Muscle layer of colon (tissue), 2 donors: ENCODE measurements around the gene XPO4.

Experiments used
- H3K27ac ChIP-seq: one replicate; pipeline ENCODE4 v1.7.0; 2013; ENCODE audit warnings: low read depth, mild to moderate bottlenecking, low read length, moderate library complexity
- H3K27me3 ChIP-seq, 2 donors: one replicate each; pipeline ENCODE4 v1.7.0; 2013; ENCODE audit warnings: low read length in 2 of 2, mild to moderate bottlenecking in 2 of 2; ENCODE audit not compliant: insufficient read depth in 2 of 2, control insufficient read depth in 1 of 2
- H3K36me3 ChIP-seq: one replicate; pipeline ENCODE4 v1.7.0; 2013; ENCODE audit warnings: mild to moderate bottlenecking, low read length; ENCODE audit not compliant: insufficient read depth
- H3K4me1 ChIP-seq: one replicate; pipeline ENCODE4 v1.7.0; 2013; ENCODE audit warnings: mild to moderate bottlenecking, low read length; ENCODE audit not compliant: insufficient read depth
- H3K4me3 ChIP-seq, 2 donors: one replicate each; pipeline ENCODE4 v1.7.0; 2013; ENCODE audit warnings: low read length in 2 of 2, low read depth in 1 of 2, mild to moderate bottlenecking in 1 of 2, moderate library complexity in 1 of 2
- H3K9ac ChIP-seq: one replicate; pipeline ENCODE4 v1.7.0; 2013; ENCODE audit warnings: low read length
- H3K9me3 ChIP-seq: one replicate; pipeline ENCODE4 v1.7.0; 2013; ENCODE audit warnings: mild to moderate bottlenecking, low read length
- donor health status: abdominal sarcoma.
- donor health status: Adenocarcinoma of cecum.

Gene XPO4

GRCh38 chr13:20803180-20803965 lies 99.2 kb downstream of the XPO4 start:
- peaks cover 17% of the 10 kb centered on the region for H3K36me3 ChIP-seq
- no peak overlapping the region for H3K27ac ChIP-seq
- no peaks in the 10 kb centered on the region for H3K4me1 ChIP-seq
- H3K9ac ChIP-seq = no peak overlapping the region
- H3K9me3 ChIP-seq = no peaks in the 10 kb centered on the region
- H3K27me3 ChIP-seq = no peaks in the 10 kb centered on the region
- H3K4me3 ChIP-seq = no peak overlapping the region

- no peaks in the 10 kb centered on the region for H3K27me3 ChIP-seq
- H3K36me3 ChIP-seq = peaks cover 7% of the 10 kb centered on the region
- no peak overlapping the region for H3K4me3 ChIP-seq
- H3K27ac ChIP-seq = no peak overlapping the region
- no peak overlapping the region for H3K9ac ChIP-seq
- H3K9me3 ChIP-seq = no peaks in the 10 kb centered on the region
- peaks cover 5% of the 10 kb centered on the region for H3K4me1 ChIP-seq
Observed at GRCh38 chr13:20801707-20802106, 100.8 kb downstream of the XPO4 start.

- no peak overlapping the region for H3K9ac ChIP-seq
- H3K27ac ChIP-seq = no peak overlapping the region
- H3K36me3 ChIP-seq = peaks cover 13% of the 10 kb centered on the region
- no peaks in the 10 kb centered on the region for H3K27me3 ChIP-seq
- H3K4me1 ChIP-seq = peaks cover 5% of the 10 kb centered on the region
- no peak overlapping the region for H3K4me3 ChIP-seq
- H3K9me3 ChIP-seq = no peaks in the 10 kb centered on the region
Observed at GRCh38 chr13:20799726-20800416, 102.7 kb downstream of the XPO4 start.

GRCh38 chr13:20798027-20798426 lies 104.5 kb downstream of the XPO4 start:
- no peaks in the 10 kb centered on the region for H3K27me3 ChIP-seq
- H3K36me3 ChIP-seq = peaks cover 13% of the 10 kb centered on the region
- H3K9me3 ChIP-seq = no peaks in the 10 kb centered on the region
- no peak overlapping the region for H3K27ac ChIP-seq
- H3K4me3 ChIP-seq = no peak overlapping the region
- no peak overlapping the region for H3K9ac ChIP-seq
- peaks cover 5% of the 10 kb centered on the region for H3K4me1 ChIP-seq

GRCh38 chr13:20796791-20797508 lies 105.6 kb downstream of the XPO4 start:
- no peak overlapping the region for H3K27ac ChIP-seq
- peaks cover 13% of the 10 kb centered on the region for H3K36me3 ChIP-seq

GRCh38 chr13:20789665-20790064 lies 112.9 kb downstream of the XPO4 start:
- no peaks in the 10 kb centered on the region for H3K27me3 ChIP-seq
- H3K9ac ChIP-seq = no peak overlapping the region
- H3K36me3 ChIP-seq = peaks cover 27% of the 10 kb centered on the region
- no peak overlapping the region for H3K27ac ChIP-seq
- H3K9me3 ChIP-seq = no peaks in the 10 kb centered on the region
- no peak overlapping the region for H3K4me3 ChIP-seq
- no peaks in the 10 kb centered on the region for H3K4me1 ChIP-seq

More at GRCh38 chr13:20796791-20797508, 105.6 kb downstream of the XPO4 start:
- Histone ChIP-seq H3K9ac (no peak overlapping the region), H3K4me3 (no peak overlapping the region), H3K9me3 (no peaks in the 10 kb centered on the region), H3K27me3 (no peaks in the 10 kb centered on the region), H3K4me1 (peaks cover 5% of the 10 kb centered on the region)

GRCh38 chr13:20788312-20788711 lies 114.2 kb downstream of the XPO4 start:
- Histone ChIP-seq H3K4me1 (no peaks in the 10 kb centered on the region), H3K9ac (no peak overlapping the region), H3K27me3 (no peaks in the 10 kb centered on the region), H3K9me3 (no peaks in the 10 kb centered on the region), H3K4me3 (no peak overlapping the region), H3K36me3 (peaks cover 30% of the 10 kb centered on the region), H3K27ac (no peak overlapping the region)

GRCh38 chr13:20787180-20787579 lies 115.4 kb downstream of the XPO4 start:
- H3K4me3 ChIP-seq = no peak overlapping the region
- H3K9ac ChIP-seq = no peak overlapping the region
- H3K27ac ChIP-seq = no peak overlapping the region
- H3K27me3 ChIP-seq = no peaks in the 10 kb centered on the region
- peaks cover 38% of the 10 kb centered on the region for H3K36me3 ChIP-seq
- H3K9me3 ChIP-seq = no peaks in the 10 kb centered on the region
- no peaks in the 10 kb centered on the region for H3K4me1 ChIP-seq

- Histone ChIP-seq H3K9me3 (no peaks in the 10 kb centered on the region), H3K4me1 (no peaks in the 10 kb centered on the region), H3K27ac (no peak overlapping the region), H3K27me3 (no peaks in the 10 kb centered on the region), H3K36me3 (peaks cover 27% of the 10 kb centered on the region), H3K9ac (no peak overlapping the region), H3K4me3 (no peak overlapping the region)
Observed at GRCh38 chr13:20782116-20782708, 120.3 kb downstream of the XPO4 start.

- no peak overlapping the region for H3K9ac ChIP-seq
- peaks cover 17% of the 10 kb centered on the region for H3K36me3 ChIP-seq
- no peak overlapping the region for H3K4me3 ChIP-seq
- H3K27ac ChIP-seq = no peak overlapping the region
- no peaks in the 10 kb centered on the region for H3K9me3 ChIP-seq
- H3K27me3 ChIP-seq = no peaks in the 10 kb centered on the region
- no peaks in the 10 kb centered on the region for H3K4me1 ChIP-seq
Observed at GRCh38 chr13:20780317-20780716, 122.2 kb downstream of the XPO4 start.

- Histone ChIP-seq H3K9ac (no peak overlapping the region), H3K4me3 (no peak overlapping the region), H3K4me1 (no peaks in the 10 kb centered on the region), H3K9me3 (no peaks in the 10 kb centered on the region), H3K27ac (no peak overlapping the region), H3K27me3 (no peaks in the 10 kb centered on the region), H3K36me3 (peaks cover 11% of the 10 kb centered on the region)
Observed at GRCh38 chr13:20779405-20779804, 123.1 kb downstream of the XPO4 start.
